Cardiac fibroblast (primary cell): Measurements from ENCODE around the gene CMTM4.
"Not testable (repeated sequence)": the region's sequence is repeated elsewhere in the genome, so short reads cannot be mapped to it uniquely, and the experiment has no call there.

Source experiments
- DNase-seq, 2 donors: peaks; one replicate each; pipeline versions ENCODE4 v3.0.0 to v3.0.0-alpha.2; 2010; ENCODE audit warnings: low read depth in 2 of 2
- H3K4me3 ChIP-seq, 2 donors: replicated peaks in 1 of 2; 1 replicate in 1 of 2; 2 replicates in 1 of 2; pipeline ENCODE4 v1.5.1; 2011; ENCODE audit warnings: low read depth in 2 of 2, low read length in 2 of 2, mild to moderate bottlenecking in 2 of 2, moderate library complexity in 1 of 2
- TF ChIP-seq, protein P1 (sequence below): IDR thresholded peaks from one replicate; pipeline ENCODE4 v1.5.1; 2011; ENCODE audit warnings: low read depth, mild to moderate bottlenecking, low read length, inconsistent platforms

Gene CMTM4

DNA sequence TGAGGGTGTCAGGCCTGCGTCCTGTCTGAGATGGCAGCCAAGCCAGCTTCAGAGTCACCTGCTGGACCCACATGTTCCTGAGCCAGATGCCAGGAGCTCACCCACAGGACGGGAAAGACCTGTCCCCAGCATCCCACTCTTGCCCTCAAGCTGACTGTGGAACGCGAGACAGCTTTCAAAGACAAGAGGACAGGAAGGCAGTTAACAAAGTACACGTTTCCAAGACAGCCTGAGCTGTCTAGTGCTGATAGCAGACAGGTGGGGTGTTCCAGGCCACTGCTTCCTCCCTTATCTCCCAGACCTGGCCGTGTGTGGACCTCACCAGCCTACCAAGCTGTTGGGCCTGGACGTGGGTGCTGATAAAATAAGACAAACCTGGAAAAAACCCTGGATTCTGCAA, 78.8 kb downstream of the CMTM4 start:
- no peak overlapping the region for H3K4me3 ChIP-seq
- TF ChIP-seq, protein P1, sequence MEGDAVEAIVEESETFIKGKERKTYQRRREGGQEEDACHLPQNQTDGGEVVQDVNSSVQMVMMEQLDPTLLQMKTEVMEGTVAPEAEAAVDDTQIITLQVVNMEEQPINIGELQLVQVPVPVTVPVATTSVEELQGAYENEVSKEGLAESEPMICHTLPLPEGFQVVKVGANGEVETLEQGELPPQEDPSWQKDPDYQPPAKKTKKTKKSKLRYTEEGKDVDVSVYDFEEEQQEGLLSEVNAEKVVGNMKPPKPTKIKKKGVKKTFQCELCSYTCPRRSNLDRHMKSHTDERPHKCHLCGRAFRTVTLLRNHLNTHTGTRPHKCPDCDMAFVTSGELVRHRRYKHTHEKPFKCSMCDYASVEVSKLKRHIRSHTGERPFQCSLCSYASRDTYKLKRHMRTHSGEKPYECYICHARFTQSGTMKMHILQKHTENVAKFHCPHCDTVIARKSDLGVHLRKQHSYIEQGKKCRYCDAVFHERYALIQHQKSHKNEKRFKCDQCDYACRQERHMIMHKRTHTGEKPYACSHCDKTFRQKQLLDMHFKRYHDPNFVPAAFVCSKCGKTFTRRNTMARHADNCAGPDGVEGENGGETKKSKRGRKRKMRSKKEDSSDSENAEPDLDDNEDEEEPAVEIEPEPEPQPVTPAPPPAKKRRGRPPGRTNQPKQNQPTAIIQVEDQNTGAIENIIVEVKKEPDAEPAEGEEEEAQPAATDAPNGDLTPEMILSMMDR = no peak
- DNase-seq = no peak

DNA sequence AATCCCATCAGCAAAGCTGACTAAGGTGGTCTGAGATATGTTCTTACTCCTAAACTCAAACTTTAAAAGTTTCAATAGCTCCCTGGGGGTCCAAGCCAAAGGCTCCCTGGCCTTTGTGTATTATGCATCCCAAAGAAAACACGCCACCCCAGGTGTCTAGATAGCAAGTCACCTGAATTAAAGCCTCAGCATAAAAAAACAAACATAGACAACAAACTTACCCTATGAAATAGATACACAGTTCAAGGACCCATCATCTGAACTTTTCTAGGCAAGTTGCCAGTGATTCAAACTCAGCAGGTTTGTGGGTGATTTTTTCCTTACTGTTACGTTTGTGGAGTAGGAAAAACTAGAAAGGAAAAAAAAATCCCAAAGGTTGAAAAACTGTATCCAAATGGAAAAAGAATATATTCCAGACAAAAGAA, 79.5 kb downstream of the CMTM4 start:
- H3K4me3 ChIP-seq = no peak overlapping the region
- TF ChIP-seq, protein P1 = no peak
- no peak for DNase-seq

DNA sequence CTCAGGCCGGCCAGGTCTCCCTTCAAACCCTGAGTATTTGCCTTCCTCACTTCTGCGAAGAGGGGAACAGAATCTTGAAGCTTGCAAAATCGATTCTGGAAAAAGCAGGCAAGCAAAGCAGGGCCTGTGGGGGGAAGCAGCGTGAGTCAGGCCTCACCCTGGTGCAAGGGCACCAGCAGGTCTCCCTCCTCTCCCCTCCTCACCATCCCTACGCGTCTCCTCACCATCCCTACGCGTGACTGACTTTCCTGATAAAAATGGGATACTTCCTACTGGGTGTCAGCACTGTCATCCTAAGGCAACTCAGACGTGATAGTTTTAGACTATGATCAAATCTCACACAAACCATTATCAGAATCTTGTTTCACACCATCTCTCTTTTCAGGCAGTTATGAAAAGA, 80.0 kb downstream of the CMTM4 start:
- TF ChIP-seq, protein P1 = no peak
- no peak overlapping the region for H3K4me3 ChIP-seq
- DNase-seq = peak in 1 of 2 donors; percentile 35

DNA sequence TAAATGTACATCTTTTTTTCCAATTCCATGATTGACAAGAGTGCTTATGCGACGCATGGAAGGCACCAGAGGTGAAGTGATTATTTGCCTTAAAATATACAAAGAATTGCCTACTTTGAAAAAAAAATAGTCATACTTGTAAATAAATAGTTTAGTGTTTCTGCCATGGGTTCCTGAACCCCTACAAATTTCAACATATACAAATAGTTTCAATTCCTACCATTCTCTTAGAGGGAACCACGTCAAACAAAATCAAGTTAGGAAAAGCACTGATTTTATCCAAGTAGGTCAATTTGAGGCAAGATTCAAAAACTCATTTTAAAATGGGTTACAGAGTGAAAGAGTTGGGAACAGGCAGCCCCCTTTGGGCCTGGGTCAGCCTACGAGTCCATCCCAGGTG, 80.4 kb downstream of the CMTM4 start:
- TF ChIP-seq, protein P1 = no peak
- no peak overlapping the region for H3K4me3 ChIP-seq
- DNase-seq = no peak

DNA sequence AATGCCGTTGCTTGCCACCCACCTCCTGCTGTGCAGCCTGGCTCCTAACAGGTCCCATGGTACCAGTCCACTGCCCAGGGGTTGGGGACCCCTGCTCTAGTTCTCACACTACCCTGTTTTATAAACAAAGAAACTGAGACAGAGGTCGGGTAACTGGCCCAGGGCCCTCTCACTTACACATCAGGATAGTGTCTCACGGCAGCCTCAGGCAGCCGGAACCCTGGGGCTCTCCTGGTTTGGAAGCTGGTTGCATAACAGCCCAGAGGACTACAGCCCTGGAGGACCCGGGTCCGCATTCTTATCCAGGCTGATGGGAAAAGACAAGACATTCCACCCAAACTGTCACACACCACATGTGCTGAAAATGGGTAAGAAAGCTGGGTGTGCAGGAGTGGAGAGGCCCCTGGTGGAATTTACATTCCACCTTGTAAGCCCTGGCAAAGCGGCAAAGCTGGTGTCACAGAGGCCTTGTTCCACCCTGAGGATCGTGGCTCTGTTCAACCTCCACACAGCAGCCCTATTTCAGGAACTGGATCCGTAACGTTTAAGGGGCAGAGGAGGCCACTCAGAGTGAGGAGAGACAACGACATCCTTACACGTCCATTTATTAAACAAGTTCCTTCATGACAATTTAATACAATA, 82.3 kb downstream of the CMTM4 start:
- no peak for DNase-seq
- H3K4me3 ChIP-seq = no peak overlapping the region
- TF ChIP-seq, protein P1 = no peak

DNA sequence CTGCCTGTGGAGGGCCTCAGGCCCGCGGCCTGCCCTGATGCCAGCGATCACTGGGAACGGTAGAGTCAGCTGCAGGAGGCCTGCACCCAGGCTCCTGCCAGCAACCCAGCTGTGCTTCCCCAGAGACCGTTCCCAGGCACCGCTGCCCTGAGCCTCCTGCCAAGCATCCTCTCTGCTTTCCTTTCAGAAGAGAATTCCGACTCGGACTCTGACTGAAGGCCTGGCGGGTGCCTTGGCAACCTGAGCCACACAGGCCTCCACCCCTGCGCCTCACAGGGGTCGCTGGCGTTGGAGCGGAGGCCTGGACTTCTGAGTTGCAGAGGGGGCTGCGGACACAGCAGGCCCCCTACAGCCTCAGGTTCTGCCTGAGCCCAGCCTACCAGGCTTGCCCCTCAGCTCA, 84.1 kb downstream of the CMTM4 start:
- no peak overlapping the region for H3K4me3 ChIP-seq
- TF ChIP-seq, protein P1 = no peak
- no peak for DNase-seq

DNA sequence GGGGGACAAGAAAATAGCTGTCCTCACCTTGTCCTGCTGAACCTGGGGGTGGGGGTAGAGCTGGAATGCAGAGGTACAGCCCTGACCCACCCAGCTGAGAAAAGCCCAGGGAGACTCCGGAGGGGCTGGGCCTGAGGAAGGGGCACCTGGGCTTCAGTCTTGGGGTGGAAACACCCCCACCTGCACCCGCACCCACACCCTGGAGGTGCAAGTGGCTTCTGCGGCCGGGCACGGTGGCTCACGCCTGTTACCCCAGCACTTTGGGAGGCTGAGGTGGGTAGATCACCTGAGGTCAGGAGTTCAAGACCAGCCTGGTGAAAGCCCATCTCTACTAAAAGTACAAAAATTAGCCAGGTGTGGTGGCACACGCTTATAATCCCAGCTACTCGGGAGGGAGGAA, 84.6 kb downstream of the CMTM4 start:
- H3K4me3 ChIP-seq, DNase-seq: not testable (repeated sequence)
